ENCODE measurements around the gene MYO5A. TPM values are rescaled to one million over a fixed set of nuclear protein-coding genes. Genes with fewer than 3 reads are reported as not detected.

Gene MYO5A
- total RNA-seq, 2 experiments from 2014 or later, result 31.8 to 42.0 TPM

- no peak for TF ChIP-seq EZH2phosphoT487 (IDR thresholded peaks at IDR 0.05; ENCODE audit: borderline replicate concordance, low read depth, low read length)
- TF ChIP-seq CTCF (conservative IDR thresholded peaks at IDR 0.05; ENCODE audit: low read length), result no peak
- no peaks in the 10 kb centered on the region for H3K4me1 ChIP-seq (ENCODE audit: insufficient read depth, low read length, poor library complexity, severe bottlenecking)
- no peak overlapping the region for H3K4me3 ChIP-seq (ENCODE audit: low read depth, low read length, poor library complexity, severe bottlenecking)
- CTCF ChIA-PET (ENCODE audit: unreplicated experiment), result no interaction called here
- H3K36me3 ChIP-seq (ENCODE audit: insufficient read depth, low read length), result peaks cover 20% of the 10 kb centered on the region
- POLR2A ChIA-PET, result interaction anchor here (0.7 to 1.0 kb wide), 3 partner anchors 19 to 42 kb away, joined by 3 to 5 read pairs (median 3); no protein-coding TSS in a partner anchor
- no peak overlapping the region for H3K27ac ChIP-seq (ENCODE audit: low read depth, low read length, poor library complexity, severe bottlenecking)
- no peaks in the 10 kb centered on the region for H3K9me2 ChIP-seq (ENCODE audit: insufficient read depth, low read length)
- H3K79me2 ChIP-seq (ENCODE audit: insufficient read depth, low read depth, low read length), result no peaks in the 10 kb centered on the region
- BruUV-seq (replicated peaks), result no TSS peak
- no peak overlapping the region for H2AFZ ChIP-seq (ENCODE audit: low read length)
- DNase-seq (ENCODE audit: low spot score), result no peak
- intact Hi-C loops (cut with micrococcal nuclease; ENCODE audit: unreplicated experiment), result no loop called here
- H3K9me3 ChIP-seq (ENCODE audit: low read length), result no peaks in the 10 kb centered on the region
- H3K4me2 ChIP-seq (ENCODE audit: low read length), result no peak overlapping the region
- no peaks in the 10 kb centered on the region for H4K20me1 ChIP-seq (ENCODE audit: insufficient read depth, low read length)
Observed at GRCh38 chr15:52414936-52415335, 113.7 kb downstream of the MYO5A start.

GRCh38 chr15:52408823-52409222 is 119.9 kb downstream of the MYO5A start:
- no peaks in the 10 kb centered on the region for H3K79me2 ChIP-seq (ENCODE audit: insufficient read depth, low read depth, low read length)
- intact Hi-C loops (cut with micrococcal nuclease; ENCODE audit: unreplicated experiment), result loop anchor here (5.0 kb wide), 1 partner anchor 118 kb away; the partner anchor contains the start of gene MYO5A
- no peaks in the 10 kb centered on the region for H3K9me2 ChIP-seq (ENCODE audit: insufficient read depth, low read length)
- no peak overlapping the region for H3K27ac ChIP-seq (ENCODE audit: low read depth, low read length, poor library complexity, severe bottlenecking)
- BruUV-seq (replicated peaks), result no TSS peak
- no peak overlapping the region for H3K4me3 ChIP-seq (ENCODE audit: low read depth, low read length, poor library complexity, severe bottlenecking)
- no peaks in the 10 kb centered on the region for H4K20me1 ChIP-seq (ENCODE audit: insufficient read depth, low read length)
- no peaks in the 10 kb centered on the region for H3K4me1 ChIP-seq (ENCODE audit: insufficient read depth, low read length, poor library complexity, severe bottlenecking)
- TF ChIP-seq EZH2phosphoT487 (IDR thresholded peaks at IDR 0.05; ENCODE audit: borderline replicate concordance, low read depth, low read length) (no peak), CTCF (conservative IDR thresholded peaks at IDR 0.05; ENCODE audit: low read length) (no peak)
- H3K4me2 ChIP-seq (ENCODE audit: low read length), result no peak overlapping the region
- DNase-seq (ENCODE audit: low spot score), result no peak
- peaks cover 50% of the 10 kb centered on the region for H3K36me3 ChIP-seq (ENCODE audit: insufficient read depth, low read length)
- no peak overlapping the region for H2AFZ ChIP-seq (ENCODE audit: low read length)
- H3K9me3 ChIP-seq (ENCODE audit: low read length), result no peaks in the 10 kb centered on the region
- ChIA-PET CTCF (ENCODE audit: unreplicated experiment) (no interaction called here), POLR2A (interaction anchor here (1.2 kb wide), 1 partner anchor 15 kb away, joined by 3 read pairs; no protein-coding TSS in a partner anchor)

GRCh38 chr15:52407374-52407773 is 121.3 kb downstream of the MYO5A start:
- BruUV-seq (replicated peaks), result no TSS peak
- CTCF ChIA-PET (ENCODE audit: unreplicated experiment), result no interaction called here
- intact Hi-C loops (cut with micrococcal nuclease; ENCODE audit: unreplicated experiment), result loop anchor here (5.0 kb wide), 1 partner anchor 120 kb away; the partner anchor contains the start of gene MYO5A

More at GRCh38 chr15:52407374-52407773, 121.3 kb downstream of the MYO5A start:
- no peaks in the 10 kb centered on the region for H3K9me2 ChIP-seq (ENCODE audit: insufficient read depth, low read length)
- TF ChIP-seq EZH2phosphoT487 (IDR thresholded peaks at IDR 0.05; ENCODE audit: borderline replicate concordance, low read depth, low read length) (no peak), CTCF (conservative IDR thresholded peaks at IDR 0.05; ENCODE audit: low read length) (no peak)
- no peak overlapping the region for H3K27ac ChIP-seq (ENCODE audit: low read depth, low read length, poor library complexity, severe bottlenecking)
- no peaks in the 10 kb centered on the region for H3K9me3 ChIP-seq (ENCODE audit: low read length)
- peaks cover 59% of the 10 kb centered on the region for H3K36me3 ChIP-seq (ENCODE audit: insufficient read depth, low read length)
- H3K79me2 ChIP-seq (ENCODE audit: insufficient read depth, low read depth, low read length), result no peaks in the 10 kb centered on the region
- no peak overlapping the region for H2AFZ ChIP-seq (ENCODE audit: low read length)
- DNase-seq (ENCODE audit: low spot score), result no peak
- no peak overlapping the region for H3K4me3 ChIP-seq (ENCODE audit: low read depth, low read length, poor library complexity, severe bottlenecking)
- no peaks in the 10 kb centered on the region for H4K20me1 ChIP-seq (ENCODE audit: insufficient read depth, low read length)
- H3K4me1 ChIP-seq (ENCODE audit: insufficient read depth, low read length, poor library complexity, severe bottlenecking), result no peaks in the 10 kb centered on the region
- POLR2A ChIA-PET, result interaction anchor here (0.7 to 1.2 kb wide), 4 partner anchors 8 to 46 kb away, joined by 3 to 4 read pairs (median 4); no protein-coding TSS in a partner anchor
- H3K4me2 ChIP-seq (ENCODE audit: low read length), result no peak overlapping the region
